GM18505 (cell line): ENCODE data around the gene SLC22A15.

Experiments
- ATAC-seq: cut with Tn5 transposase; IDR thresholded peaks from one replicate; pipeline ENCODE4 v1.9.1; 2021; ENCODE audit not compliant: unreplicated experiment
- POLR2A ChIP-seq: IDR thresholded peaks from 4 replicates; pipeline ENCODE4 v1.6.1; 2011; ENCODE audit warnings: borderline replicate concordance; ENCODE audit not compliant: insufficient read depth, insufficient read length; ENCODE audit errors: extremely low read depth

SLC22A15 gene

DNA sequence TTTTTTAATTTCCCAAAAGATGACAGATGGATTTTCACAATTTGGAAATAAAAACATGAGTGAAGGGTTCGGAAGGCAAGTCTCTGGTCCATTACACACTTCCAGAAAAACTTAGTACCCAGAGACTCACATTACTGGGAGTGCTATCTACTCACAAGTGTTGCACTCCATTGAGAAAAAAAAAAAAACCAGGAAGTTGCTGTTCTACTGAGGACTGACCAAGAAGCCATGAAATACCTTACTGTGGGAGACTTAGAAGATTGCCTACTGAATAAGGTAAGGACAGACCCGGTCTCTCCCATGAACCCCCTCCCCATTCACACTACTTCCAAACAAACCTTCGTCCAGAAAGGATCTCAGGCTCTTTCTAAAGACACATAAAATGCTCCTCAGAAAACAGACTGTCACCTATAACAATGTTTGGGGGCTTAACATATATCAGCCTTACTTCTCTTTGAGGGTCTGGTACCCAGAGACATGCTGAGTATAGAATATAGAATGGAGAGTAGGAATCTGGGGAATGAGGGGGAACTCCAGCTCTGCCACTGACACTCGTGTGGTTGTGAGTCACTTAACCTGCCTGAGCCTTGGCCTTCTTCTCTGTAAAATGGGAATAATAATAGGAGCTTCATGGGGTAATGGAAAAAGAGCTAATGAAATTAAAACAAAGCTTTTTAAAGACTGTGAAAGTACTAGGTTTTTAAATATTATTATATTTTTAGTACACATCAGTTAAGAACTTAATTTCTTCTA is 136.3 kb downstream of the SLC22A15 start:
- no peak for TF ChIP-seq POLR2A
- no peak for ATAC-seq

DNA sequence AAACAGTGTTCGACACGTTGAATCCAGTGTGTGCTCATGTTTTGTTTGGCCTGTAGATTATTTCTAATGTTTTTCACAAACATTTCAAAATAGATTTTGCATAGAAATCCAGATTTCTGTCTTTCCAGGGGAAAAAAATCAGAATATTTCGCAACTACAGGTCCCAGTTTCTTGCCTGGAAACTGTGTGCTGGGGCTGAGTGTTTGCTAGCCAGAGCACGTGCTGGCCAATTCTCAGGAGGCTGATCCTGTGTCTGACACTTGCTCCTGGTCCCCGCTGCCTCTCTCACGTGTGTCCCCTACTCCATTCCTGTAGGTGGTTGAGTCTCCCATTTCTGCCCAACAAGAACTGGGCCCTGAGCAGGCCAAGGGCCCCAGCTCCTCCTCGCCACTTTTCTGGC is 137.3 kb downstream of the SLC22A15 start:
- no peak for TF ChIP-seq POLR2A
- ATAC-seq, result no peak

DNA sequence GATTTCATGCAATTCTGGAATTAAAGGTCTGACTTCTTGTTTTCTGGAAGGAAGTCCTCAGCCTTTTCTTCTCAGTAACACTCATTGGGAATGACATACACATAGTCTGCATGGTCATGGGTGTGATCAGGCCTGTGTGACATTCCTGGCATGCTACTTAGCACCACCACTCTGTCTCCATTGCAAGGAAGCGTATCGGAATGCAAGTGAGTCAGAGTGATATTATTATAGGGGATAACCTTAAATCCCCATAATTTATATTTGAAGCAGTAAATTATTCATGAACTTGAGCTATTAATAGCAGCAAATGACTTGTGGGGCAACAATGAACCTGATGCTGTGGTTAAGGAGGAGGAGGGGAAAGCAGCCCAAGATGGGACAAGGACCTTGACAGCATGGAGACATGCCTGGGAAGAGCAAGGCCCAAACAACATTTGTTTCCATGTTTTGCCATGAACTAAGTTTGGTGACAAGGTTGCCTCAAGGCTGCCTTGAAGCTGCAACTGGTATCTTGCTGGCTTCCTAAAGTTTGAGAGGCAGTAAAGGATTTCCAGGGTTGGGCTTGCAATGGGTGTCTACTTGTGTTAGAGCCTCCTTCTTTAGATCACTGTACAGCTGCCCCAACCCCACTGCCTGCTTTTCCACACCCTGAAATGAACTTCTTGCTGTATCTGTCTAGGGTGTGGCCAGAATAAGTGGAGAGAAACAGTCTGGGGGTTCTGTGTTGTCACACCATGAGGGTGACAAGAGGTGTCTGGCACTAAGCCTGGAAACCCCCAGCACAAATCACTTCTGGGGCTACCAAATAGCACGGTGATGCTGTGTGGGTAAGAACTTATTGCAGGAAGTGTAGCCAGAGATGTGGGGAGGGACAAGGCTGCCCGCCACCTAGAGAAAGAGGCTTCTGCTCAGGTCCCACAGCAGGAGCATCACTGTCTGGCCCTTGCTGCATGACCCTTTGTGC is 139.4 kb downstream of the SLC22A15 start:
- no peak for ATAC-seq
- TF ChIP-seq POLR2A, result no peak

DNA sequence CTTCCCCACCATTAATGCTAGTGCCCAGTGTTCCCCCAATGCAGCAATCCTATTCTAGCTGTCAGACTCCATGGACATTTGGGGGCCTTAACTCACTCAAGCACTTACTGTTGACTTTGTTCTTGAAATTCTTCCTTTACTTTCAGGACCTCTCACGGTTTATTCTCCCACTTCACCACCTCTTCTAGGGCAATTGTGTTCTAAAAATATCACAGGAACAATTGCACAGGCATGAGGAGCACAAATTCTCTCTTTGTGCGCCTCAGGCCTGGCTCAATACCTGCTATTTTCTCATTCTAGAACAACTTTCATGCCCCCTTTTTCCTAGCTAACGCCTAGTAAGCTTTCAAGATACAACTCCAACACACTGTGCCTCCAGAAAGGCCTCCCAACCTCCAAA is 142.2 kb downstream of the SLC22A15 start:
- no peak for TF ChIP-seq POLR2A
- ATAC-seq, result no peak
